H1 (cell line): Measurements from ENCODE around the gene CATSPERD. TPM values are rescaled to one million over a fixed set of nuclear protein-coding genes. Genes with fewer than 3 reads are reported as not detected.

Experiments
- CTCF ChIA-PET: fragments of 300-600 bp; sonication (Branson Sonifier 250); formaldehyde crosslinking; loops from one replicate; lab custom pipeline; 2021; ENCODE audit not compliant: partially characterized antibody; lab: Charles Lee
- POLR2A ChIA-PET: fragments of 300-600 bp; sonication (Branson Sonifier 250); formaldehyde crosslinking; loops from one replicate; lab custom pipeline; 2021; ENCODE audit warnings: inconsistent platforms; ENCODE audit not compliant: partially characterized antibody; lab: Charles Lee
- DNase-seq, 2 experiments: peaks; one replicate each; pipeline versions ENCODE4 v3.0.0 to v3.0.0-alpha.2; 2010 to 2022; ENCODE audit warnings: low spot score in 2 of 2, low read depth in 1 of 2, mixed read lengths in 1 of 2
- FAIRE-seq: peaks from 2 replicates; lab custom pipeline; 2011; peaks lifted over from hg19 to GRCh38; lab: Jason Lieb, UNC
- H2AFZ ChIP-seq: 2 replicates; pipeline ENCODE4 v1.8.1; 2012; ENCODE audit warnings: low read length, inconsistent platforms
- H2AK5ac ChIP-seq: 2 replicates; pipeline ENCODE4 v1.6.1; 2013; ENCODE audit warnings: low read depth, low read length
- H2BK120ac ChIP-seq: replicated peaks from 2 replicates; pipeline ENCODE3; 2013; ENCODE audit warnings: low read depth, low read length, inconsistent platforms
- H2BK12ac ChIP-seq: 2 replicates; pipeline ENCODE4 v1.6.1; 2013; ENCODE audit warnings: low read depth, low read length
- H2BK15ac ChIP-seq: 2 replicates; pipeline ENCODE4 v1.6.1; 2013; ENCODE audit warnings: low read length
- H2BK20ac ChIP-seq: 2 replicates; pipeline ENCODE4 v1.6.1; 2013; ENCODE audit warnings: low read length
- H2BK5ac ChIP-seq: 2 replicates; pipeline ENCODE4 v1.6.1; 2013; ENCODE audit warnings: low read depth, low read length
- H3K14ac ChIP-seq: 2 replicates; pipeline ENCODE4 v1.6.1; 2013; ENCODE audit warnings: inconsistent platforms; ENCODE audit not compliant: insufficient read length
- H3K18ac ChIP-seq: 2 replicates; pipeline ENCODE4 v1.6.1; 2013; ENCODE audit warnings: low read length; ENCODE audit errors: extremely low read depth
- H3K23ac ChIP-seq: 2 replicates; pipeline ENCODE4 v1.6.1; 2013; ENCODE audit warnings: inconsistent platforms; ENCODE audit not compliant: insufficient read length
- H3K23me2 ChIP-seq: 2 replicates; pipeline ENCODE4 v1.6.1; 2013; ENCODE audit warnings: low read depth, low read length
- H3K27ac ChIP-seq: 2 replicates; pipeline ENCODE4 v1.6.1; 2011; ENCODE audit warnings: low read depth, low read length, inconsistent platforms
- H3K27me3 ChIP-seq, 4 experiments: replicated peaks in 1 of 4; 1 replicate in 1 of 4; 2 replicates in 3 of 4; pipeline versions ENCODE4 v1.6.1 to v1.8.1; 2011 to 2013; ENCODE audit warnings: low read length in 3 of 4, mild to moderate bottlenecking in 3 of 4, inconsistent platforms in 2 of 4, mixed read lengths in 2 of 4, moderate library complexity in 1 of 4; ENCODE audit not compliant: control insufficient read depth in 3 of 4, insufficient read depth in 3 of 4; ENCODE audit errors: extremely low read depth in 1 of 4
- H3K36me3 ChIP-seq, 4 experiments: 2 replicates each; pipeline versions ENCODE4 v1.6.1 to v1.8.1; 2011 to 2013; ENCODE audit warnings: mild to moderate bottlenecking in 4 of 4, low read length in 3 of 4, moderate library complexity in 2 of 4, control low read depth in 1 of 4, inconsistent platforms in 1 of 4; ENCODE audit not compliant: insufficient read depth in 4 of 4, control insufficient read depth in 2 of 4
- H3K4ac ChIP-seq: replicated peaks from 2 replicates; pipeline ENCODE3; 2013; ENCODE audit warnings: low read length, low read depth, mixed read lengths, inconsistent platforms; ENCODE audit not compliant: insufficient read length
- H3K4me1 ChIP-seq, 4 experiments: replicated peaks in 1 of 4; 1 replicate in 1 of 4; 2 replicates in 3 of 4; pipeline versions ENCODE4 v1.6.1 to v1.8.1; 2011 to 2013; ENCODE audit warnings: low read length in 3 of 4, inconsistent platforms in 2 of 4, mixed read lengths in 1 of 4; ENCODE audit not compliant: insufficient read depth in 4 of 4, control insufficient read depth in 3 of 4
- H3K4me2 ChIP-seq, 2 experiments: 2 replicates each; pipeline versions ENCODE4 v1.6.1 to v1.8.1; 2011 to 2013; ENCODE audit warnings: low read depth in 2 of 2, low read length in 2 of 2, control low read depth in 1 of 2, inconsistent platforms in 1 of 2, mild to moderate bottlenecking in 1 of 2; ENCODE audit not compliant: insufficient read depth in 1 of 2
- H3K4me3 ChIP-seq, 4 experiments: fragments of 200-600, 300-600 bp in 1 of 4; sonication (generic), shearing (Covaris generic), sonication (Bioruptor Twin) in 1 of 4; 2 replicates each; pipeline versions ENCODE4 v1.5.1 to v1.8.1; 2011 to 2016; ENCODE audit warnings: low read length in 4 of 4, low read depth in 3 of 4, control low read depth in 2 of 4, inconsistent platforms in 2 of 4, mild to moderate bottlenecking in 2 of 4, mixed read lengths in 1 of 4, moderate library complexity in 1 of 4; ENCODE audit not compliant: insufficient read depth in 2 of 4; ENCODE audit errors: extremely low read depth in 1 of 4
- H3K56ac ChIP-seq: replicated peaks from 2 replicates; pipeline ENCODE3; 2013; ENCODE audit warnings: low read depth, mild to moderate bottlenecking, mixed read lengths, low read length, inconsistent platforms; ENCODE audit not compliant: insufficient read length
- H3K79me1 ChIP-seq: 2 replicates; pipeline ENCODE4 v1.6.1; 2013; ENCODE audit warnings: low read depth, low read length, control low read depth
- H3K79me2 ChIP-seq, 2 experiments: 2 replicates each; pipeline versions ENCODE4 v1.6.1 to v1.8.1; 2012 to 2013; ENCODE audit warnings: low read length in 2 of 2, mild to moderate bottlenecking in 2 of 2, inconsistent platforms in 1 of 2; ENCODE audit not compliant: insufficient read depth in 2 of 2, control insufficient read depth in 1 of 2
- H3K9ac ChIP-seq, 4 experiments: replicated peaks in 1 of 4; 1 replicate in 1 of 4; 2 replicates in 3 of 4; pipeline versions ENCODE4 v1.6.1 to v1.8.1; 2011 to 2013; ENCODE audit warnings: low read depth in 3 of 4, low read length in 3 of 4, control low read depth in 2 of 4, mild to moderate bottlenecking in 2 of 4, moderate library complexity in 2 of 4, inconsistent platforms in 1 of 4; ENCODE audit errors: extremely low read depth in 1 of 4
- H3K9me3 ChIP-seq, 2 experiments: 2 replicates each; pipeline versions ENCODE4 v1.6.1 to v1.8.1; 2012 to 2013; ENCODE audit warnings: mild to moderate bottlenecking in 2 of 2, moderate library complexity in 2 of 2, control low read depth in 1 of 2, inconsistent platforms in 1 of 2, low read depth in 1 of 2, low read length in 1 of 2, mixed read lengths in 1 of 2; ENCODE audit not compliant: insufficient read depth in 2 of 2
- H4K20me1 ChIP-seq, 2 experiments: replicated peaks in 1 of 2; 2 replicates each; pipeline versions ENCODE3 to v1.8.1; 2011 to 2013; ENCODE audit warnings: inconsistent platforms in 2 of 2, low read length in 2 of 2, mild to moderate bottlenecking in 1 of 2; ENCODE audit not compliant: insufficient read depth in 2 of 2, control insufficient read depth in 1 of 2
- H4K5ac ChIP-seq: 2 replicates; pipeline ENCODE4 v1.6.1; 2013; ENCODE audit warnings: low read length, low read depth, mixed read lengths, inconsistent platforms; ENCODE audit not compliant: insufficient read length
- H4K8ac ChIP-seq: 2 replicates; pipeline ENCODE4 v1.8.0; 2013; ENCODE audit warnings: mild to moderate bottlenecking, moderate library complexity, low read length, inconsistent platforms; ENCODE audit not compliant: insufficient read depth; ENCODE audit errors: extremely low read depth
- H4K91ac ChIP-seq: replicated peaks from 2 replicates; pipeline ENCODE3; 2013; ENCODE audit warnings: low read length, mixed read lengths, inconsistent platforms; ENCODE audit not compliant: insufficient read length
- BRCA1 ChIP-seq: IDR thresholded peaks from 2 replicates; pipeline ENCODE4 v1.6.1; 2012; ENCODE audit warnings: low read depth, low read length, improper control_type of control experiment
- CBX5 ChIP-seq: fragments of 300-800, 300-1000 bp; sonication (generic); IDR thresholded peaks from 2 replicates; pipeline ENCODE4 v1.7.1; 2016; ENCODE audit warnings: antibody characterized with exemption, low read length, low read depth
- CHD1 ChIP-seq: IDR thresholded peaks from 2 replicates; pipeline ENCODE4 v1.6.1; 2012; ENCODE audit warnings: low read depth, low read length, improper control_type of control experiment
- JUN ChIP-seq: IDR thresholded peaks from 2 replicates; pipeline ENCODE4 v1.6.1; 2011; ENCODE audit warnings: low read depth, mild to moderate bottlenecking, improper control_type of control experiment, low read length
- KDM1A ChIP-seq: fragments of 200-600, 300-600 bp; sonication (generic); IDR thresholded peaks from 2 replicates; pipeline ENCODE4 v1.7.1; 2016; ENCODE audit warnings: mild to moderate bottlenecking, low read length, borderline replicate concordance
- MAFK ChIP-seq: IDR thresholded peaks from 2 replicates; pipeline ENCODE4 v1.6.1; 2012; ENCODE audit warnings: low read depth, mild to moderate bottlenecking, improper control_type of control experiment, low read length
- POLR2AphosphoS5 ChIP-seq: IDR thresholded peaks from 2 replicates; pipeline ENCODE4 v1.6.1; 2011; ENCODE audit warnings: low read depth, low read length
- POU5F1 ChIP-seq: IDR thresholded peaks from 2 replicates; pipeline ENCODE4 v1.6.1; 2011; ENCODE audit warnings: low read depth, mild to moderate bottlenecking, low read length, moderate library complexity
- RAD21 ChIP-seq, 2 experiments: IDR thresholded peaks in 1 of 2; conservative IDR thresholded peaks in 1 of 2; 2 replicates each; pipeline ENCODE4 v1.6.1; 2011; ENCODE audit warnings: low read depth in 2 of 2, low read length in 2 of 2, improper control_type of control experiment in 1 of 2, inconsistent platforms in 1 of 2, mild to moderate bottlenecking in 1 of 2, moderate library complexity in 1 of 2
- RFX5 ChIP-seq: IDR thresholded peaks from 2 replicates; pipeline ENCODE4 v1.6.1; 2011; ENCODE audit warnings: low read depth, low read length, improper control_type of control experiment, borderline replicate concordance
- SP2 ChIP-seq: IDR thresholded peaks from 2 replicates; pipeline ENCODE4 v1.6.1; 2012; ENCODE audit warnings: mild to moderate bottlenecking, low read length, inconsistent platforms
- SUZ12 ChIP-seq: fragments of 200-600 bp; sonication (generic); IDR thresholded peaks from 2 replicates; pipeline ENCODE4 v1.6.1; 2012; ENCODE audit warnings: mild to moderate bottlenecking, inconsistent platforms, low read length, moderate library complexity, mixed read lengths
- TCF12 ChIP-seq: IDR thresholded peaks from 2 replicates; pipeline ENCODE4 v1.6.1; 2011; ENCODE audit warnings: low read depth, mild to moderate bottlenecking, low read length
- WGBS, 2 experiments: shearing (Covaris generic) in 1 of 2; methylation state at CpG; one replicate each; pipeline versions ENCODE4 v1.1.6 to v1.1.7; 2013 to 2015; ENCODE audit warnings: low lambda C conversion rate in 2 of 2, mixed read lengths in 2 of 2, inconsistent platforms in 1 of 2, low coverage in 1 of 2, missing lambda C conversion rate in 1 of 2; ENCODE audit not compliant: insufficient replicate concordance in 2 of 2, insufficient coverage in 1 of 2, insufficient read length in 1 of 2; ENCODE audit errors: extremely low coverage in 1 of 2, missing lambda C conversion rate in 1 of 2; 5-methylcytosine and 5-hydroxymethylcytosine counted together
- polyA plus RNA-seq, 7 experiments: library from polyadenylated mRNA; depleted of rRNA in 3 of 7; stranded (reverse) in 5 of 7; unstranded in 2 of 7; fragments of >200 nt in 5 of 7; fragments of 200-250 nt in 2 of 7; gene quantifications; 1 replicate in 5 of 7; 2 replicates in 1 of 7; 4 replicates in 1 of 7; pipeline versions ENCODE4 v1.2.1 to v1.2.3, GENCODE V29; 2011 to 2013; ENCODE audit warnings: missing spikeins in 2 of 7, mixed read lengths in 2 of 7
- total RNA-seq: library from RNA; stranded (reverse); fragmentation: NEBNext Ultra II Directional; extraction: Animal tissue kit (Norgen Biotek cat#: 25700); gene quantifications from 2 replicates; pipeline ENCODE4 v1.2.1, GENCODE V29; 2021

Gene CATSPERD
- total and polyA plus RNA-seq, 2 of the 8 experiments (the other 6 are each of a cell fraction or from before 2014, with no cell fraction given) = 0.12 TPM; not detected in 1

- Histone ChIP-seq H3K18ac (no peak overlapping the region), H3K4ac (no peak overlapping the region), H3K4me1 (no peaks in the 10 kb centered on the region; a peak in 1 of 7 replicates), H3K36me3 (peaks cover 45 to 77% (median 71%) of the 10 kb centered on the region in 4 experiments), H3K79me2 (peaks cover 10 to 39% of the 10 kb centered on the region in 2 experiments), H2AK5ac (no peak overlapping the region), H3K4me3 (no peak overlapping the region), H3K9me3 (no peaks in the 10 kb centered on the region), H3K23ac (no peak overlapping the region), H2BK5ac (no peak overlapping the region), H3K14ac (no peak overlapping the region), H3K23me2 (peaks cover 2% of the 10 kb centered on the region; the same call in 1 of the 2 replicates), H4K20me1 (peaks cover 43 to 49% of the 10 kb centered on the region in 2 experiments), H3K56ac (no peak overlapping the region), H4K91ac (no peak overlapping the region), H4K8ac (no peak overlapping the region), H3K4me2 (no peak overlapping the region), H2BK20ac (no peak overlapping the region), H2BK12ac (no peak overlapping the region), H4K5ac (no peak overlapping the region), H3K27ac (no peak overlapping the region), H2AFZ (no peak overlapping the region), H2BK15ac (no peak overlapping the region), H2BK120ac (no peak overlapping the region), H3K9ac (no peak overlapping the region), H3K27me3 (no peaks in the 10 kb centered on the region), H3K79me1 (peaks cover 6% of the 10 kb centered on the region)
- 92% methylated on average over 35 of the region's 45 CpGs; no CpG with 5 or more reads in 1 of the 2 experiments for WGBS, 2 experiments
- peak in 1 of 2 experiments; percentile 50 for DNase-seq
- no peak for FAIRE-seq
- POLR2A ChIA-PET = interaction anchor here (0.7 to 15.6 kb wide), 12 partner anchors 8 to 116 kb away, joined by 3 to 620 read pairs (median 4); partner anchors contain the start of genes CATSPERD, DUS3L and LONP1
- CTCF ChIA-PET = interaction anchor here (0.6 to 1.6 kb wide), 4 partner anchors 25 to 188 kb away, joined by 3 to 4 read pairs (median 4); no protein-coding TSS in a partner anchor
- TF ChIP-seq SP2 = no peak
- no peak for TF ChIP-seq POU5F1
- TF ChIP-seq POLR2AphosphoS5 = no peak; the same call in 1 of the 2 replicates
- no peak for TF ChIP-seq SUZ12
- no peak for TF ChIP-seq BRCA1
- TF ChIP-seq MAFK = no peak
- TF ChIP-seq KDM1A = no peak
- no peak for TF ChIP-seq RAD21 (IDR thresholded peaks at IDR 0.05 in 1 of 2, conservative IDR thresholded peaks at IDR 0.05 in 1 of 2; ENCODE audit: low read depth in 2 of 2, low read length in 2 of 2)
- no peak for TF ChIP-seq CBX5
- TF ChIP-seq JUN = no peak
- TF ChIP-seq TCF12 = no peak
- TF ChIP-seq CHD1 = no peak
- TF ChIP-seq RFX5 = no peak
These were observed 26.1 kb upstream of the CATSPERD start for GRCh38 chr19:5694167-5694955.
